HEK293 (cell line): ENCODE data around the gene TNFRSF14.
"Not testable (repeated sequence)": the region's sequence is repeated elsewhere in the genome, so short reads cannot be mapped to it uniquely, and the experiment has no call there.

Source experiments
- CTCF ChIA-PET: fragments of 350-600 bp; formaldehyde crosslinking; extraction: SDS; loops from one replicate; lab custom pipeline; 2021; ENCODE audit warnings: antibody characterized with exemption; lab: Yijun Ruan, JAX
- POLR2A ChIA-PET: fragments of 300-600 bp; formaldehyde crosslinking; extraction: SDS; loops from one replicate; lab custom pipeline; 2020; ENCODE audit warnings: antibody characterized with exemption, inconsistent platforms; lab: Yijun Ruan, JAX
- H3K27ac ChIP-seq: fragments of 200-500 bp; sonication (Bioruptor generic); 2 replicates; pipeline ENCODE4 v1.5.1; 2014; ENCODE audit warnings: low read depth, low read length, control low read depth, inconsistent platforms; ENCODE audit errors: extremely low read depth
- H3K36me3 ChIP-seq, 2 experiments: fragments of 200-500 bp in 1 of 2; sonication (Bioruptor generic) in 1 of 2; 1 replicate in 1 of 2; 2 replicates in 1 of 2; pipeline ENCODE4 v1.5.1; 2014 to 2017; ENCODE audit warnings: inconsistent platforms in 2 of 2, low read length in 2 of 2; ENCODE audit not compliant: control insufficient read depth in 2 of 2, insufficient read depth in 1 of 2
- H3K4me1 ChIP-seq: fragments of 200-500 bp; sonication (Bioruptor generic); 2 replicates; pipeline ENCODE4 v1.5.1; 2014; ENCODE audit warnings: mild to moderate bottlenecking, low read length, inconsistent platforms; ENCODE audit not compliant: control insufficient read depth, insufficient read depth
- H3K4me3 ChIP-seq: 2 replicates; pipeline ENCODE4 v1.5.1; 2011; ENCODE audit warnings: low read depth, mild to moderate bottlenecking, control low read depth, low read length, moderate library complexity
- H3K9me3 ChIP-seq: fragments of 200-500 bp; sonication (Bioruptor generic); 2 replicates; pipeline ENCODE4 v1.5.1; 2014; ENCODE audit warnings: low read depth, low read length, inconsistent platforms; ENCODE audit not compliant: control insufficient read depth, insufficient read depth
- MEIS1 ChIP-seq: sonication (generic); formaldehyde crosslinking; IDR thresholded peaks from 2 replicates; pipeline ENCODE4 v1.8.1; 2022; ENCODE audit warnings: missing genetic modification reagents, mild to moderate bottlenecking, borderline replicate concordance
- ZBTB48 ChIP-seq: fragments of 450-650 bp; formaldehyde crosslinking; IDR thresholded peaks from 2 replicates; pipeline ENCODE4 v1.5.1; 2016; ENCODE audit warnings: missing biosample characterization, missing genetic modification characterization
- ZNF311 ChIP-seq: fragments of 450-650 bp; formaldehyde crosslinking; IDR thresholded peaks from 2 replicates; pipeline ENCODE4 v1.5.1; 2017; ENCODE audit warnings: missing biosample characterization, missing genetic modification characterization, borderline replicate concordance
- ZNF521 ChIP-seq: fragments of 450-650 bp; formaldehyde crosslinking; IDR thresholded peaks from 2 replicates; pipeline ENCODE4 v1.5.1; 2017; ENCODE audit warnings: missing biosample characterization, mild to moderate bottlenecking, missing genetic modification characterization
- ZNF777 ChIP-seq: fragments of 450-650 bp; formaldehyde crosslinking; IDR thresholded peaks from 2 replicates; pipeline ENCODE4 v1.5.1; 2017; ENCODE audit warnings: missing biosample characterization, missing genetic modification characterization, borderline replicate concordance
- TF ChIP-seq, protein P1 (sequence below): fragments of 450-650 bp; formaldehyde crosslinking; IDR thresholded peaks from 2 replicates; pipeline ENCODE4 v1.5.1; 2016; ENCODE audit warnings: missing biosample characterization, missing genetic modification characterization

The TNFRSF14 gene

DNA sequence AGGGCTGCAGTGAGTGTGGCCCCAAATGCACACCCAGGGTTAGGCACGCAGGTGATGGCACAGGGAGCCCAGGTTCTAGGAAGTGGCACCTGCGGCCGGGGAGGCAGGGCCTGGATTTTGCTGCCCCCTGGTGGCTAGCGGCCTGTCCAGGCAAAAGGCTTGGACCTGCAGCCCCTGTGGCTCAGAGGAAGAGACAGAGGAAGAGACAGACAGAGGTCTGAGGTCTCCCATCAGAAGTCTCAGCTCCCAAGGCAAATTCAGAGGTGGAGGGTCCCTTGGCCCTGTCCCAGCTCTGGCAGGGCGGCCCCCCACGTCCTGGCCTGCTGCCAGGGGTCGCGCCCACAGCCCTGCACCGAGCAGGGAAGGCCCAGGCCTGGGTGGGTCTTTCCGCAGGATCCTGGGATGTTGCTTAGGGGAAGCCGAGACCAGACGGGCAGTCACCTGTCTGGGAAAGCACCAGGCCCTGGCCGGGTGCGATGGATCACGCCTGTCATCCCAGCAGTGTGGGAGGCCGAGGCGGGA is 8.0 kb upstream of the TNFRSF14 start (continued):
- TF ChIP-seq ZNF777 (tag by site-specific recombination) (no peak), MEIS1 (CRISPR knock-in tag) (no peak), ZNF311 (tag by site-specific recombination) (no peak)
- TF ChIP-seq, protein P1, sequence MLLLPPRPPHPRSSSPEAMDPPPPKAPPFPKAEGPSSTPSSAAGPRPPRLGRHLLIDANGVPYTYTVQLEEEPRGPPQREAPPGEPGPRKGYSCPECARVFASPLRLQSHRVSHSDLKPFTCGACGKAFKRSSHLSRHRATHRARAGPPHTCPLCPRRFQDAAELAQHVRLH (tag by site-specific recombination), result no peak

DNA sequence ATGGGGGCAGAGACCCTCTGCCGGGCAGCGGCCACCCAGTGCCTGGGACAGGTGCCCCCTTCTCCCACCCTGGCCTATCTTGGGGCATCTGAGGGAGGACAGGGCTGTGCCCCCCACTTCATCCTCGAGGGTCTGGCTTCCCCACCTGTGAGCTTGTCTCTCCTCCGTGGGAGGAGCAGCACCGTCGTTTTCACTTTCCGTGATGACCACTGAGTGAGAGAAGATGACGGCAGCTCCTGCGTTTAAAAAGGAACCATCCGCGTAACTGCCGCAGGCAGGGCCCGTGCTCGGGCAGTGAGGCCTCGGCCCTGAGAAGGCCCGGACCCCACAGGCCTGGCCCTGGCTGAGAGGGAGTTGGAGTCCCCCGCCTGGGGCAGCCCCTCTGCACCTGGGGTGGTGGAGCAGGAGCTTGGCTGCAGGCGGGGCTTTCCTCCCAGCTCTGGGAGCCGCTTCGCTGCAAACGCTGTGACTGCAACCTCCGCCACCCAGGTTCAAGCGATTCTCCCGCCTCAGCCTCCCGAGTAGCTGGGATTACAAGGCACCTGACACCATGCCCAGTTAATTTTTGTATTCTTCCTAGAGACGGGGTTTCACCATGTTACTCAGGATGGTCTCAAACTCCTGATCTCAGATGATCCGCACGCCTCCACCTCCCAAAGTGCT is 6.7 kb upstream of the TNFRSF14 start:
- ChIA-PET POLR2A (interaction anchor here (1.1 kb wide), 1 partner anchor 23 kb away, joined by 3 read pairs; the partner anchor contains the start of gene PANK4), CTCF (interaction anchor here (0.8 to 1.0 kb wide), 3 partner anchors 12 to 873 kb away, joined by 3 to 4 read pairs (median 3); no protein-coding TSS in a partner anchor)
- H3K36me3 ChIP-seq, H3K27ac ChIP-seq, H3K4me3 ChIP-seq, H3K4me1 ChIP-seq, H3K9me3 ChIP-seq: not testable (repeated sequence)

DNA sequence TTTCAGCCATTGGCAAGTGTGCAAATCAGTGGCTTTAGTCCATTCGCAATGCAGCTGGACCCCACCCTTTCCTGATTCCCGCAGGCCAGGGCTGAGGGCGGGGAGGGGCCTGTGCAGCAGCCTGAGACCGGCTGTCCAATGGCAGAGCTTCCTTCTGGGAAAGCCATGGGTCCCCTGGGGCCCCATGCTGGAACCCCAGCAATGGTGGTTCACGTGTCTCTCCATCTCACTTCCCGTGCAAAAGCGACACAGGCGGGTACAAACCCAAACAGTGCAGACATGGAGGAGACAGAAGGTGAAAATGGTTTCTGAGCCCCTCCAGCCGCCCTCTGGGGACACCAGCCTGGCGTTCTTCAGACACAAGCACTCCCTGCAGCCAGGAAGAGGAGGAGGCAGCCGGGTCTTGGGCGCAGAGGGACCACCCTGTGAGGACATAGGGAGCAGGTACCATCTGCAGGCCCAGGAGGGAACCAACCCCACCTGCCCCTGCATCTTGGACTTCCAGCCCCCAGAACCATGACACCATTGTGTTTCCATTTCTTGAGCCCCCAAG is 5.8 kb upstream of the TNFRSF14 start:
- H3K4me1 ChIP-seq, H3K4me3 ChIP-seq, H3K36me3 ChIP-seq, H3K9me3 ChIP-seq, H3K27ac ChIP-seq: not testable (repeated sequence)
- CTCF ChIA-PET, result interaction anchor here (0.8 kb wide), 1 partner anchor 11 kb away, joined by 4 read pairs; no protein-coding TSS in a partner anchor
- POLR2A ChIA-PET, result interaction anchor here (1.1 kb wide), 1 partner anchor 24 kb away, joined by 3 read pairs; the partner anchor contains the start of gene PANK4

DNA sequence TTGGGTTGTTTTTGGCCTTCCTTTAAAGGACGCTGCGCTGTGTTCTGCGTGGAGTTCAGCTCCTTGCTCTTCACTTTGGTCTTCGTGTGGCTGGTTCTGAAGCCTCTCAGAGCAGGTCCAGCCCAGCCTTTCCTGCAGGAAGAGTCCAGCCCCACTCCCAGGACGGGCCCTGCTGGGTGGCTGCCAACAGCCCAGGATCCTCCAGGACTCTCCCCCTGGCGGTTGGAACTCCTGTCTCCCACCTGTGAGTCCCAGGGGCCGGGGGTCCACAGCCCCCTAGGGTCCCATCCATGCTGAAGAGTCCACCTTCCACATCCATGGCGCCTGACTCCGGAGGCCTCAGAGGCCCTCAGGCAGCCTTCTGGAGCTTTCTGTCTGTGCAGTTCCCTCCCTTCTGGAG is 4.6 kb upstream of the TNFRSF14 start:
- H3K9me3 ChIP-seq, POLR2A ChIA-PET, H3K4me3 ChIP-seq, CTCF ChIA-PET, H3K36me3 ChIP-seq, H3K4me1 ChIP-seq, H3K27ac ChIP-seq: not testable (repeated sequence)

DNA sequence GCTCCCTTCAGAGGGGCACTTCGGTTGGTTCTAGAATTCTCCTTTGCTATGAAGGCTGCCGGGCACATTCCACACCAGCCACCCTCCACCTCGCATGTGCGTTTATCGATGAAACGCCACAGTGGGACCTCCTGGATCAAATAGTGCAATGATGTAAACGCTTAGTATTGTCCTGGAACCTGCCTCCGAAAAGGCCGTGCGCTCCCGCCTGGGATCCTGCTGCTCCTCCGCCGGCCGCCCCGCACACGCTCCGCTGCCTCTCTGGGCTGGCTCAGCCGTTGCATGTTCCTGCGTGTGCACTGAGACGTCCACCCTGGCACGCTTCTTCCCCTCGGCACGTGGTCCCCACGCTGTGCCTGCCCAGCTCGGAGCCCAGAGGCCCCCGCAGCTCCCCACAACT is 4.0 kb upstream of the TNFRSF14 start:
- no peak for TF ChIP-seq ZNF521 (tag by site-specific recombination)
- TF ChIP-seq ZBTB48, result no peak
- H3K36me3 ChIP-seq, result no peaks in the 10 kb centered on the region
- no peaks in the 10 kb centered on the region; the same call in 1 of the 2 replicates for H3K4me1 ChIP-seq
- H3K4me3 ChIP-seq, result no peak overlapping the region
- H3K9me3 ChIP-seq, result no peaks in the 10 kb centered on the region
- ChIA-PET CTCF (no interaction called here), POLR2A (no interaction called here)
- H3K27ac ChIP-seq, result no peak overlapping the region

DNA sequence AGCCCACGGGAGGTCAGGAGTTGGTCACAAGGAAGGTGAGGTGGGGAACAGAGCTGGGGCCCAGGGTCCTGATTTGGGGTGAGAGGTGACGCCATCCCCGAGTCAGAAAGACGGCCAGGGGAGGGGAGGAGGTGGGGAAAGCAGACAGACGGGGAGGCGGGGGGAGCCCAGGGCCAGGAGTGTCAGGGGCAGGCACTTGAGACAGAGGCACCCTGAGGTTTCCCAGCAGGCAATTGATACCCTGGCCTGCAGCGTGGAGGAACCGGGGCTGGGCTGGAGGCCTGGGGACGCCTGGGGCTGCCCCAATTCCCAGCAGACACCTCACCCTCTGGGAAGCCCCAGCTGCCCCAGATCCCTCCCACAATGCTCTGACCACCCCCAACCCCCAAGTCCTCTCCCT is 3.1 kb upstream of the TNFRSF14 start:
- H3K27ac ChIP-seq, H3K9me3 ChIP-seq, H3K4me1 ChIP-seq, H3K36me3 ChIP-seq, H3K4me3 ChIP-seq, POLR2A ChIA-PET, CTCF ChIA-PET: not testable (repeated sequence)
